ENCODE measurements around the gene CMAS.
"Not testable (repeated sequence)": the region's sequence is repeated elsewhere in the genome, so short reads cannot be mapped to it uniquely, and the experiment has no call there.

The CMAS gene

GRCh38 chr12:22046090-22046967 is at the start of gene CMAS:
TSS of gene CMAS (plus strand) at chr12:22046218. CDS start at chr12:22046304, 86 bp downstream.
- TF ChIP-seq CTCF (IDR thresholded peaks at IDR 0.05; ENCODE audit: low read depth, low read length), result no peak
- peak; percentile 28 for DNase-seq (ENCODE audit: extremely low read depth, low read depth)

- no peak for TF ChIP-seq CTCF (IDR thresholded peaks at IDR 0.05; ENCODE audit: low read depth, low read length)
- no peak for DNase-seq (ENCODE audit: extremely low read depth, low read depth)
Measured at GRCh38 chr12:21998295-21998694, 47.7 kb upstream of the CMAS start.

GRCh38 chr12:21998782-21999181 is 47.2 kb upstream of the CMAS start:
- DNase-seq (ENCODE audit: extremely low read depth, low read depth), result no peak
- TF ChIP-seq CTCF (IDR thresholded peaks at IDR 0.05; ENCODE audit: low read depth, low read length), result no peak

- no peak for DNase-seq (ENCODE audit: extremely low read depth, low read depth)
- TF ChIP-seq CTCF (IDR thresholded peaks at IDR 0.05; ENCODE audit: low read depth, low read length), result no peak
Measured at GRCh38 chr12:22002430-22002829, 43.6 kb upstream of the CMAS start.

GRCh38 chr12:22007794-22008193 is 38.2 kb upstream of the CMAS start:
- DNase-seq (ENCODE audit: extremely low read depth, low read depth), result not testable (repeated sequence)

- no peak for TF ChIP-seq CTCF (IDR thresholded peaks at IDR 0.05; ENCODE audit: low read depth, low read length)
- DNase-seq (ENCODE audit: extremely low read depth, low read depth), result no peak
Measured at GRCh38 chr12:22008196-22008595, 37.8 kb upstream of the CMAS start.

- DNase-seq (ENCODE audit: extremely low read depth, low read depth), result no peak
- no peak for TF ChIP-seq CTCF (IDR thresholded peaks at IDR 0.05; ENCODE audit: low read depth, low read length)
Measured at GRCh38 chr12:22014041-22014782, 31.8 kb upstream of the CMAS start.

All from AG09319 (cell line).